Endodermal cell (in vitro differentiated cells): ENCODE measurements around the gene BLVRA. TPM values are rescaled to one million over a fixed set of nuclear protein-coding genes. Genes with fewer than 3 reads are reported as not detected.

Experiments
- DNase-seq: peaks from one replicate; pipeline ENCODE4 v3.0.0-alpha.2; 2017
- H3K27ac ChIP-seq: 2 replicates; pipeline ENCODE4 v1.5.1; 2013; ENCODE audit warnings: mild to moderate bottlenecking, low read depth, low read length, moderate library complexity
- H3K27me3 ChIP-seq: 2 replicates; pipeline ENCODE4 v1.6.1; 2013; ENCODE audit warnings: mild to moderate bottlenecking, low read length, moderate library complexity; ENCODE audit not compliant: insufficient read depth, control insufficient read depth, poor library complexity, severe bottlenecking
- H3K36me3 ChIP-seq: 2 replicates; pipeline ENCODE4 v1.7.0; 2013; ENCODE audit warnings: mild to moderate bottlenecking, low read length, moderate library complexity; ENCODE audit not compliant: control insufficient read depth, insufficient read depth
- H3K4me1 ChIP-seq: one replicate; pipeline ENCODE4 v1.7.0; 2013; ENCODE audit warnings: low read length; ENCODE audit not compliant: control insufficient read depth, insufficient read depth
- H3K4me3 ChIP-seq: 2 replicates; pipeline ENCODE4 v1.5.1; 2013; ENCODE audit warnings: mild to moderate bottlenecking, low read length, moderate library complexity
- H3K9ac ChIP-seq: 2 replicates; pipeline ENCODE4 v1.6.1; 2013; ENCODE audit warnings: mild to moderate bottlenecking, low read length, moderate library complexity; ENCODE audit not compliant: poor library complexity, severe bottlenecking; ENCODE audit errors: extremely low read depth
- H3K9me3 ChIP-seq: 2 replicates; pipeline ENCODE4 v1.6.1; 2013; ENCODE audit warnings: mild to moderate bottlenecking, low read length, moderate library complexity; ENCODE audit not compliant: control insufficient read depth
- H3K27ac Mint-ChIP-seq: 2 replicates; pipeline ENCODE4 v1.8.0; 2020; ENCODE audit warnings: mixed read lengths
- H3K27me3 Mint-ChIP-seq: 2 replicates; pipeline ENCODE4 v1.8.0; 2021; ENCODE audit warnings: mild to moderate bottlenecking, mixed read lengths; ENCODE audit not compliant: insufficient read depth
- H3K36me3 Mint-ChIP-seq: 2 replicates; pipeline ENCODE4 v1.8.0; 2020; ENCODE audit warnings: low read depth, mixed read lengths
- H3K4me1 Mint-ChIP-seq: 2 replicates; pipeline ENCODE4 v1.8.0; 2020; ENCODE audit warnings: mixed read lengths
- H3K4me3 Mint-ChIP-seq: 2 replicates; pipeline ENCODE4 v1.8.0; 2020; ENCODE audit warnings: mild to moderate bottlenecking, moderate library complexity, mixed read lengths
- H3K9me3 Mint-ChIP-seq: 2 replicates; pipeline ENCODE4 v1.8.0; 2020; ENCODE audit warnings: mild to moderate bottlenecking, mixed read lengths
- CTCF ChIP-seq: fragments of 200-600 bp; sonication (generic); conservative IDR thresholded peaks from 2 replicates; pipeline ENCODE4 v1.5.0; 2021; ENCODE audit warnings: antibody characterized with exemption, mild to moderate bottlenecking
- WGBS, 2 experiments: methylation state at CpG; one replicate each; pipeline versions ENCODE4 v1.1.5 to v1.1.7; 2013; ENCODE audit warnings: missing lambda C conversion rate in 2 of 2, mixed read lengths in 1 of 2; ENCODE audit not compliant: insufficient coverage in 1 of 2, insufficient read length in 1 of 2; 5-methylcytosine and 5-hydroxymethylcytosine counted together
- total RNA-seq, 2 donors: library from RNA; stranded (reverse); fragmentation: NEBNext Ultra II Directional in 1 of 2; extraction: Animal tissue kit (Norgen Biotek cat#: 25700) in 1 of 2; gene quantifications; 2 replicates in 1 of 2; 3 replicates in 1 of 2; pipeline ENCODE4 v1.2.1, GENCODE V29; 2021

The BLVRA gene
- total RNA-seq, 2 donors from 2014 or later: 32.0 to 41.2 TPM

- no peaks in the 10 kb centered on the region for H3K27me3 ChIP-seq
- Mint-ChIP-seq H3K36me3 (no peaks in the 10 kb centered on the region), H3K9me3 (no peaks in the 10 kb centered on the region), H3K4me1 (no peaks in the 10 kb centered on the region), H3K27ac (no peak overlapping the region), H3K27me3 (peaks cover 2% of the 10 kb centered on the region), H3K4me3 (no peak overlapping the region)
- no peak for TF ChIP-seq CTCF
- no peaks in the 10 kb centered on the region for H3K4me1 ChIP-seq
- no peaks in the 10 kb centered on the region for H3K9me3 ChIP-seq
- no peak overlapping the region for H3K27ac ChIP-seq
- H3K36me3 ChIP-seq: no peaks in the 10 kb centered on the region
- H3K4me3 ChIP-seq: no peak overlapping the region
- no peak overlapping the region for H3K9ac ChIP-seq
- DNase-seq: no peak
These were observed 15.8 kb upstream of the BLVRA start for GRCh38 chr7:43742692-43743091.

- Mint-ChIP-seq H3K36me3 (no peaks in the 10 kb centered on the region), H3K27me3 (peaks cover 7% of the 10 kb centered on the region), H3K4me3 (no peak overlapping the region), H3K4me1 (peaks cover 13% of the 10 kb centered on the region), H3K9me3 (no peaks in the 10 kb centered on the region), H3K27ac (no peak overlapping the region)
- TF ChIP-seq CTCF: no peak
- Histone ChIP-seq H3K27me3 (no peaks in the 10 kb centered on the region), H3K36me3 (no peaks in the 10 kb centered on the region), H3K4me3 (no peak overlapping the region), H3K27ac (no peak overlapping the region), H3K9ac (no peak overlapping the region), H3K9me3 (no peaks in the 10 kb centered on the region), H3K4me1 (no peaks in the 10 kb centered on the region)
- no peak for DNase-seq
- 87 to 94% methylated on average over 5 to 9 of the region's 9 CpGs for WGBS, 2 experiments
These were observed 11.0 kb upstream of the BLVRA start for GRCh38 chr7:43747328-43748105.

- WGBS, 2 experiments: 73 to 79% methylated on average over 3 to 5 of the region's 5 CpGs
- H3K4me3 Mint-ChIP-seq: no peak overlapping the region
- Histone ChIP-seq H3K4me3 (no peak overlapping the region), H3K36me3 (no peaks in the 10 kb centered on the region), H3K9ac (no peak overlapping the region), H3K9me3 (no peaks in the 10 kb centered on the region), H3K27ac (no peak overlapping the region), H3K4me1 (no peaks in the 10 kb centered on the region), H3K27me3 (no peaks in the 10 kb centered on the region)
- H3K4me1 Mint-ChIP-seq: peaks cover 13% of the 10 kb centered on the region
- H3K27me3 Mint-ChIP-seq: peaks cover 7% of the 10 kb centered on the region
- no peak for DNase-seq
- no peak overlapping the region for H3K27ac Mint-ChIP-seq
- H3K9me3 Mint-ChIP-seq: no peaks in the 10 kb centered on the region
- no peaks in the 10 kb centered on the region for H3K36me3 Mint-ChIP-seq
- TF ChIP-seq CTCF: no peak
These were observed 9.0 kb upstream of the BLVRA start for GRCh38 chr7:43749383-43749940.
